PC-3 (cell line): ENCODE results near the gene PTK6.

Experiments used
- CTCF ChIP-seq: fragments of 300-600 bp; sonication (generic); conservative IDR thresholded peaks from 2 replicates; pipeline ENCODE4 v1.5.1; 2017; ENCODE audit warnings: antibody characterized with exemption, low read depth, mild to moderate bottlenecking, low read length
- EZH2phosphoT487 ChIP-seq: fragments of 300-600 bp; sonication (generic); IDR thresholded peaks from 2 replicates; pipeline ENCODE4 v1.6.1; 2018; ENCODE audit warnings: mild to moderate bottlenecking, antibody characterized with exemption, low read length, borderline replicate concordance

- TF ChIP-seq CTCF (no peak), EZH2phosphoT487 (no peak)
These were observed 31.5 kb downstream of the PTK6 start for GRCh38 chr20:63505723-63506122.
